Brain microvascular endothelial cell (primary cell): ENCODE measurements around the gene TUBG2.

ENCODE experiments used
- DNase-seq: peaks from one replicate; pipeline ENCODE4 v3.0.0-alpha.2; 2020
- H3K27ac ChIP-seq: fragments of 250-450 bp; sonication (Bioruptor Pico); 2 replicates; pipeline ENCODE4 v1.5.1; 2020; ENCODE audit warnings: mild to moderate bottlenecking, moderate library complexity
- H3K27me3 ChIP-seq: fragments of 250-450 bp; sonication (Bioruptor Pico); replicated peaks from 2 replicates; pipeline ENCODE4 v1.5.1; 2020; ENCODE audit warnings: mild to moderate bottlenecking
- H3K36me3 ChIP-seq: fragments of 250-450 bp; sonication (Bioruptor Pico); replicated peaks from 2 replicates; pipeline ENCODE4 v1.5.1; 2020; ENCODE audit warnings: mild to moderate bottlenecking
- H3K4me3 ChIP-seq: 2 replicates; pipeline ENCODE4 v1.5.1; 2011; ENCODE audit warnings: low read depth, mild to moderate bottlenecking, control low read depth, low read length, moderate library complexity
- in situ Hi-C: cut with HindIII; loops from 2 replicates; pipeline ENCODE4 v1.10.0; 2017; ENCODE audit warnings: low sequenced_read_pairs, low pct_ligation_motif_present
- TF ChIP-seq, protein P1 (sequence below): IDR thresholded peaks from 2 replicates; pipeline ENCODE4 v1.5.1; 2011; ENCODE audit warnings: low read depth, mild to moderate bottlenecking, moderate library complexity, low read length, control low read depth, inconsistent platforms; ENCODE audit errors: missing control alignments

Gene TUBG2

DNA sequence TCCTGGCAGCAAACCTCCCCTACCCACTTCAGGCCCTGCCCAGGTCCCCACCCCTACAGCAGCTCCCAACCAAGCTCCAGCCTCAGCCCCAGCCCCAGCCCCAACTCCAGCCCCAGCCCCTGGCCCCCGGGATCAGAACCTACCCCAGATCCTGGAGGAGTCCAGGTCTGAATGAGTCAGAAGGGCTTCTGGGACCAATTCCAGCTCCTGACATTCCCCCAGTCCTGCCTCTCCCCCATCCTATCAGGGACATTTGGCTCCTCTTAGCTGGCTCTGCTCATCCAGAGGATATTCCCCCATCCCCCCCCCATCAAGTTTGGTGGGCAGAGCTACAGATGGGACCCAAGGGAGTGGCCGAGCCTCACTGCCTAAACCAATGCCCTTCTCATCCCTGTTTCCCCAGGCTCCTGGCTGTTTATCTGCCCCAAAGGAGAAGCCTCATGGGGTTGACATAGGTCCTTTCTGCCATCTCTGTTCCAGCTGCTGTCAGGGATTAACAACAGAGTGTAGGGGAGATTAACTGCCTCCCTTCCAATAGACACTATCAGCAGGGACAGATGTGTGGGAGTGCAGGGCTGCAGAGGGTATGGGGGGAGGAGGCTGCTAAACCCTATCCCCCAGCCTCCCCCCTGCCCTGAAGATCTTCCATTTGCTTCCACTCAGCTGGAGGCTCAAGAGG is 39.8 kb downstream of the TUBG2 start:
- DNase-seq, result no peak
- TF ChIP-seq, protein P1, sequence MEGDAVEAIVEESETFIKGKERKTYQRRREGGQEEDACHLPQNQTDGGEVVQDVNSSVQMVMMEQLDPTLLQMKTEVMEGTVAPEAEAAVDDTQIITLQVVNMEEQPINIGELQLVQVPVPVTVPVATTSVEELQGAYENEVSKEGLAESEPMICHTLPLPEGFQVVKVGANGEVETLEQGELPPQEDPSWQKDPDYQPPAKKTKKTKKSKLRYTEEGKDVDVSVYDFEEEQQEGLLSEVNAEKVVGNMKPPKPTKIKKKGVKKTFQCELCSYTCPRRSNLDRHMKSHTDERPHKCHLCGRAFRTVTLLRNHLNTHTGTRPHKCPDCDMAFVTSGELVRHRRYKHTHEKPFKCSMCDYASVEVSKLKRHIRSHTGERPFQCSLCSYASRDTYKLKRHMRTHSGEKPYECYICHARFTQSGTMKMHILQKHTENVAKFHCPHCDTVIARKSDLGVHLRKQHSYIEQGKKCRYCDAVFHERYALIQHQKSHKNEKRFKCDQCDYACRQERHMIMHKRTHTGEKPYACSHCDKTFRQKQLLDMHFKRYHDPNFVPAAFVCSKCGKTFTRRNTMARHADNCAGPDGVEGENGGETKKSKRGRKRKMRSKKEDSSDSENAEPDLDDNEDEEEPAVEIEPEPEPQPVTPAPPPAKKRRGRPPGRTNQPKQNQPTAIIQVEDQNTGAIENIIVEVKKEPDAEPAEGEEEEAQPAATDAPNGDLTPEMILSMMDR, result no peak
- Histone ChIP-seq H3K36me3 (peaks cover 12% of the 10 kb centered on the region), H3K4me3 (no peak overlapping the region), H3K27ac (no peak overlapping the region), H3K27me3 (no peaks in the 10 kb centered on the region)
- in situ Hi-C loops, result no loop called here

- H3K27me3 ChIP-seq, result no peaks in the 10 kb centered on the region
- no peak overlapping the region for H3K27ac ChIP-seq
- peaks cover 16% of the 10 kb centered on the region for H3K36me3 ChIP-seq
- TF ChIP-seq, protein P1, result no peak
- in situ Hi-C loops, result no loop called here
- DNase-seq, result no peak
- no peak overlapping the region for H3K4me3 ChIP-seq
These were observed 40.3 kb downstream of the TUBG2 start for GRCh38 chr17:42699415-42699740.

DNA sequence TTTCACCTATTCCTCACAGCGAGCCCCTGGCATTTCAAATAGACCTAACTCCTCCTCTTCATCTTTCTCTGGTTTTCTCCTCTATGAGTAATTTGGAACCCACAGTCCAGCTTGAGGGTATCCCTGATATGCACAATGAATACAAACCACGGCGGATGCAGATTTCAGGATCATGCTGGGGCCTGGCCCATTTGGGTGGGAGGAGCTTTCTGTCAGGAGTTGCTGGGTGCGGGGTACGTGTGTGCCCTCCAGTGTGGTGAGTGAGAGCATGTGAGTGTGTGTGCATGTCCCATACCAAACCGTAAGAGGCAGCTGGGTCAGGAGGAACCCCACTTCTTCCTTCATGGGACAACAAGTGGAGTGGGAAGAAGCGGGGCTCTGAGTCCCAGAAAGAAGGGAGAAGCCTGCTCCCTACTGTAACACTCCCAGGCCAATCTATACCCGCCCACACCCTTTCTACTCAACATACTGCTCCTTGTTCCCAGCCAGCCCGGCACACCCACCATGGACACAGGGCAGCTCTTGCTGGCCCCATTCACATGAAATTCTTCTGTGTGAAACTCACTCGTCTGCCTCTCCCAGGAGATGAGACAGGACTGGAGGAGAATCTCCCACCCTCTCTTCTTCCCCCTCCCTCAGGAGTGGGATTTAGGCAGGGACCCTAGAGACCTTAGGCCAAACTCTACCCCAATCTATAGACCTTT is 41.7 kb downstream of the TUBG2 start:
- no peak for DNase-seq
- Histone ChIP-seq H3K4me3 (no peak overlapping the region), H3K27me3 (no peaks in the 10 kb centered on the region), H3K36me3 (peaks cover 27% of the 10 kb centered on the region), H3K27ac (no peak overlapping the region)
- in situ Hi-C loops, result no loop called here
- TF ChIP-seq, protein P1, result no peak

- peaks cover 36% of the 10 kb centered on the region for H3K36me3 ChIP-seq
- in situ Hi-C loops, result no loop called here
- DNase-seq, result no peak
These were observed 43.4 kb downstream of the TUBG2 start for GRCh38 chr17:42702446-42702845.

GRCh38 chr17:42704490-42704836 is 45.4 kb downstream of the TUBG2 start:
- no peak overlapping the region for H3K4me3 ChIP-seq
- in situ Hi-C loops, result no loop called here
- no peak for DNase-seq
- peaks cover 49% of the 10 kb centered on the region for H3K36me3 ChIP-seq
- H3K27ac ChIP-seq, result no peak overlapping the region
- H3K27me3 ChIP-seq, result no peaks in the 10 kb centered on the region
- TF ChIP-seq, protein P1, result no peak

More at GRCh38 chr17:42702446-42702845, 43.4 kb downstream of the TUBG2 start:
- H3K4me3 ChIP-seq, result no peak overlapping the region
- H3K27me3 ChIP-seq, result no peaks in the 10 kb centered on the region
- TF ChIP-seq, protein P1, result no peak
- no peak overlapping the region for H3K27ac ChIP-seq
